Stimulated activated CD8-positive, alpha-beta memory T cell treated with anti-CD3 and anti-CD28 coated beads, Interleukin-15, amount 100 ng/mL, for 24 hours (primary cell): Measurements from ENCODE around the gene YPEL4.

Source experiments
- DNase-seq: peaks from one replicate; pipeline ENCODE4 v3.0.0-alpha.2; 2020; ENCODE audit warnings: low read depth

Gene YPEL4

GRCh38 chr11:57632116-57632515 lies 17.6 kb downstream of the YPEL4 start:
- no peak for DNase-seq

DNA sequence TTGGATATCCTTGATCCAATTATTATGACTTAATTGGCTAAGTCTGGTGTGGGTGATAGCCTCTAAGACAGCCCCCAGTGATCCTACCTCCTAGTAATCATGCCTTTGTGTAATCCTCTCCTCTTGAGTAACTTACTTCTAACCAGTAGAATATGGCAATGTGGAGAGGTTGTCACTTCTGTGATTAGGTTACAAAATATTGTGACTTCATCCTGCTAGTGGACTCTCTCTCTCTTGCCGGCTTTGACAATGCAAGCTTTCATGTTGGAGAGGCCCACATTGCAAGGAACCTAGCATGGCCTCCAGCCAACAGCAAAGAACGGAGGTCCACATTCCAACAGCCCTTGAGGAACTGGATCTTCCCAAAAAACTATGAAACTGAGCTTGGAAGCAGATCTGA lies 19.5 kb downstream of the YPEL4 start:
- DNase-seq = no peak

GRCh38 chr11:57626895-57627294 lies 22.8 kb downstream of the YPEL4 start:
- DNase-seq = no peak

GRCh38 chr11:57624864-57625263 lies 24.8 kb downstream of the YPEL4 start:
- DNase-seq = no peak

GRCh38 chr11:57622263-57622662 lies 27.4 kb downstream of the YPEL4 start:
- no peak for DNase-seq

DNA sequence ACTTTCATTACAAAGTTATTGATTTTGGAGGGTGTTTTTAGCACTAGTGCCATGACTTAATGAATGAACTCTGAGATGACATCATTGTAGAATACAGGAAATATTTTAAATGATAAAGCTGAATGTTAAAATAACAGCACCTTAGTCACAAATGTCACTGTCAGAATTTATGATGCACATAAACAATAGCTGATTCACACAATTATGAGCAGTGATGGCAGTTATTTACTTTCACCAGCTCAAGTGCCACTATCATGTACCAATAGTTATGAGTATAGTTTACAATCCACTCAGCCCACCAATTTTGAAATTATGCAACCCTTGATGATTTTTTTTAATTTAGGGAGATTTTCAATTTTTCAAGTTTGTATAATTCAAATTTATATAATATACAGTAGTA lies 29.2 kb downstream of the YPEL4 start:
- no peak for DNase-seq

- no peak for DNase-seq
Observed at GRCh38 chr11:57619331-57619730, 30.4 kb downstream of the YPEL4 start.

GRCh38 chr11:57618438-57618837 lies 31.3 kb downstream of the YPEL4 start:
- no peak for DNase-seq

DNA sequence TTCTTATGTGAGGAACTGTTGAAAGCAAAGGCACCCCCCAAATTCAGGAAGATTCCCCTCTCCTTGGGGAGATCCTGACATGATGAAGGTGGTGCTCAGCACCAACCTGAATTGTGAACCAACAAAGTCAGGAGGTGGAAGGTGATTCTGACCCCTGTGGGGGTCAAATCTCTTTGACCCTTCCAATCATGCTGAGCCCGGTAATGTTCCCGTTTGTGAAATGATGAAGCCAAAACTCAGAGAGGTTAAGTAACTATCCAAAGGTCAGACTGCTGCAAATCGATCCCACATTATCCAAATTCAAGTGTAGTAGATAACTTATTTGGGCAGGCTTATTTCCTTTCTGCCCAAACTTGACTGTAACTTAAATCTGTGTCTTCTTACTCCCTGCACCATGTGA lies 33.1 kb downstream of the YPEL4 start:
- no peak for DNase-seq

DNA sequence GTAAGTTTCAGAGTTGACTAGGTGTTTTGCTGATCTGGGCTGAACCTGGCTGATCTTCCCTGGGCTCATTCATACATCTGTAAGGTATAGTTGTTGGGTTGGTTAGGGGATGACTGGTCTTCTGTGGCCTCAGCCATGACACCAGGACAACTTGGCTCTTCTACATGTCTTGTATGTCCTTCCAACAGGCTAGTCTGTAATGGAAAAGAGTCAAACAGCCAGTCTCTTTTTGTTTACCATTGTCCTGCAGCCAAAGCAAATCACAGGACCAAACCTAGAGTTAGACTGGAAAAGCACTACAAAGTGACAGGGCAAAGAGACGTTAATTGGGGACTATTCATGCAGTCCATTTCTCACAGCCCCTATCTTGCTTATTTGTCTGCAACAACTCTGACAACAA lies 34.4 kb downstream of the YPEL4 start:
- DNase-seq = no peak

DNA sequence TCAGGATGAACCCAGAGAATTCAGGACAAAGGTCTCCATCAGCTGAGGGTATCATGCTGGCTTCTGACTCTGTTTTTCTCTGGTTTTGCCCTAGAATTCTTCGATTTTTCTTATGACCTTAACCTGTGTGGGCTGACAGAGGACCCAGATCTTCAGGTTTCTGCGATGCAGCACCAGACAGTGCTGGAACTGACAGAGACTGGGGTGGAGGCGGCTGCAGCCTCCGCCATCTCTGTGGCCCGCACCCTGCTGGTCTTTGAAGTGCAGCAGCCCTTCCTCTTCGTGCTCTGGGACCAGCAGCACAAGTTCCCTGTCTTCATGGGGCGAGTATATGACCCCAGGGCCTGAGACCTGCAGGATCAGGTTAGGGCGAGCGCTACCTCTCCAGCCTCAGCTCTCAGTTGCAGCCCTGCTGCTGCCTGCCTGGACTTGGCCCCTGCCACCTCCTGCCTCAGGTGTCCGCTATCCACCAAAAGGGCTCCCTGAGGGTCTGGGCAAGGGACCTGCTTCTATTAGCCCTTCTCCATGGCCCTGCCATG lies 35.4 kb downstream of the YPEL4 start:
- no peak for DNase-seq

GRCh38 chr11:57610170-57610569 lies 39.5 kb downstream of the YPEL4 start:
- DNase-seq = no peak

DNA sequence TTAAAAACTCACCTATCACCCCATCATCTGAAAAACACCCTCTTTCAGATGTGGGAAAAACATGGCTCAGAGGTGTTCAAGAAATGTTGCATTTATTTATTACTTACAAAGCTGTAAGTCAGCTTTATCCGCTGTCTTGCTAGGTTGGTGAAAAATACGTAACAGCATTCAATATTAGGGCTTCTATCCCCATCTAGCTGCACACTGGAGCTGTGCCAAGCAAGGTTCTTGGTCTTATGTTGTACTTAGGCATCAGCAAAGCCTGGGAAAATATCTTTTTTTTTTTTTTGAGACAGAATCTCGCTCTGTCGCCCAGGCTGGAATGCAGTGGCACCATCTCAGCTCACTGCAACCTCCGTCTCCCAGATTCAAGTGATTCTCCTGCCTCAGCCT lies 44.7 kb downstream of the YPEL4 start:
- no peak for DNase-seq

DNA sequence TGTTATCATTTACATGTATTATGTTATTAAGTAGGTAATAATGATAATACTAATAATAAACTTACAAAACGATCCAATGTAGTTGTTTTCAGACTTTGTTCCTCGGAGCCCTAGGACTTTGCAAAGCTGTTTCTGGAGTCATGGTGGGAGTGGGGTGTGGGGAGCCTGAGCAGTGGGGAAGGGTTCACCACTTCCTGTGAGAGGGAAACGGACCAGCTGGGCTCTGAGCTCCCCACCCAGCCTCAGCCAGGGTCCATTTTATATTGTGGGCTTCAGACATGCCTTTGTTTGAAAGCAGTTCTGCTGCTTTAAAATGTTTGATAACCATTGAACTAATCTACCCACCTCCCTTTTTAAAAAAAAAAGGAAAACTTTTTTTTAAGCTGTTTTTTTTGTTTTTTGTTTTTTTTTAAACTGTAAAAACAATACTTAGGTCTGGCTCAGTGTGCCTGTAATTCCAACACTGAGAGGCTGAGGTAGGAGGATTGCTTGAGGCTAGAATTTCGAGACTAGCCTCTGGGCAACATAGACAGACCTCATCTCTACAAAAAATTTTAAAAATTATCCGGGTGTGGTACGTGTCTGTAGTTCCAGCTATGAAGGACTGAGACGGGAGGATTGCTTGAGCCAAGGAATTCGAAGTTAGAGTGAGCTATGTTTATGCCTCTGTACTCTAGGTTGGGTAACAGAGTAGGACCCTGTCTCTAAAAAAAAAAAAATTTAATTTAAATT lies 45.2 kb downstream of the YPEL4 start:
- no peak for DNase-seq

DNA sequence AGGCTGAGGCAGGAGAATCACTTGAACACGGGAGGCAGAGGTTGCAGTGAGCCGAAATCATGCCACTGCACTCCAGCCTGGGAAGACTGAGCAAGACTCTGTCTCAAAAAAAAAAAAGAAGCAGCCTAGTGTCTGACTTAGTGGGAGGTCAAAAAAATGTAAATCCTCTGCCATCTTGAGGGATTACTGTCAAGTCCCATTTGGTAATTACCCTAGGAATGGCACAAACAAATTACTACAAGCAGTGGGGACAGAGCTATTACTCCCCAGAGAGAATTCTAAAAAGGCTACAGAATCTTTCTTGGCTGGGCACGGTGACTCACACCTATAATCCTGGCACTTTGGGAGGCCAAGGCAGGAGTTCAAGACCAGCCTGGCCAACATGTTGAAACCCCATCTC lies 48.4 kb downstream of the YPEL4 start:
- no peak for DNase-seq

DNA sequence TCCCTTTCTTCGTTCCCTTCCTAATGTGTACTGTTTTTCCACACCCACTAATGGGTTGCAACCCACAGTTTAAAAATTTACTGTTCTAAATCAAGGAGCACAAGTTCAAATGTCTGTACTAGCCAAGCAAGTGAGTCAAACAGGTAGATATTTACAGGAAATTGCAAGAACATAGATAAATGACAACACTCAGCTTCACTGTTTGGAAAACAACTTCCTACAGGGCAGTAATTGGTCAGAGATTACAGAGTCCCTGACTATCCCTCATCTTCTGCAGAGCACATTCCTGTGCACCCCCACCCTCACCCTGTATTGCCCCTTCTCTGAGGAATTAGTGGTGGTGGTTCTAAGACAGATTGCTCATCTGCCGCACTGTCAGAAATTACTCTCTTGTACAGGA lies 50.3 kb downstream of the YPEL4 start:
- DNase-seq = no peak

- no peak for DNase-seq
Observed at GRCh38 chr11:57598831-57599155, 50.9 kb downstream of the YPEL4 start.

DNA sequence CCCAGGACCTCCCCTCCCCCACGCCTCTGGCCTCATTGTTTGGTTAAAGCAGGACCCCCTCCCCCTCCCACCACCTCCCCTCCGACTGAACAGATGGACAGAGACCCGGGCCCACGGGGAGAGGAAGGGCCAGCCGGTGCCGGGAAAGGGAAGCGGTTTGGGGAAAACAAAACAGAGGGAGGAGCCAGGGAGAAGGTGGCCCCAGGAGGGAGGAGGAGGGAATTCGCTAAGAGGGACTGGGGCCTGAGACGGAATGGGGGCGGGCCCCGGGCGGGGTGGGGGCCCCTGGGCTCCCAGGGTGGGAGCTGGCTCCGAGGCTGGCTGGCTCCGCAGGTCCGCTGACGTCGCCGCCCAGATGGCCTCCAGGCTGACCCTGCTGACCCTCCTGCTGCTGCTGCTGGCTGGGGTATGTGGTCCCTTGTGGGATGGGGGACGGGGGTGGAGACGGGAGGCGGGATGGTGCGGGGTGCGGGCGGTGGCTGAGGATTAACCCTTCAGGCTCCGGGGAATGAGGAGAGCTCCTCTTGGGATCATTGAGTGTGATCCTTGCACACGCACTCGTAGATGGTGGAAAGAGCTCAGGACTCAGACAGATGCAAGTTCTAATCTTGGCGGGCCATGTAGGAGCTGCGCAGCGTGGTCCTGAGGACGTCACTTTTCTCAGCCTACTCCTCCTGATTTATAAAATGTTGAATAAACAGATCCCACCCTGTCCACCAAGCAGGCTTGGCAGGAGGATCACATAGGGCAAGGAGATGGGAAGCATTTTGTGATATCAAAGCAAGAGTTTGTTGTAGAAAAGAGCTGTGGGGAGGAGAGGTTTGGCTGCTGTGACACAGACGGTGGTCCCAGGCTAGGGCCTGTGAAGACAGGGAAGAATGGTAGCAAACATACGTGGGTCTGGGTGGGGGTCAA lies 51.5 kb downstream of the YPEL4 start:
- no peak for DNase-seq

- DNase-seq = no peak
Observed at GRCh38 chr11:57597461-57597915, 52.2 kb downstream of the YPEL4 start, which contains the start of gene SERPING1. SERPING1 (plus strand) TSS chr11:57597685; CDS start chr11:57598271, 586 bp downstream.

- DNase-seq = no peak
Observed at GRCh38 chr11:57596266-57596885, 53.3 kb downstream of the YPEL4 start.
